Mesenchymal stem cell (in vitro differentiated cells and primary cell): Measurements from ENCODE around the gene DPP10.

Source experiments
- DNase-seq: peaks from one replicate; pipeline ENCODE4 v3.0.0-alpha.2; 2013
- H2AFZ ChIP-seq: one replicate; pipeline ENCODE4 v1.6.1; 2013; ENCODE audit warnings: low read depth, mild to moderate bottlenecking, control low read depth, inconsistent platforms, low read length, moderate library complexity
- H2AK5ac ChIP-seq: 2 replicates; pipeline ENCODE4 v1.6.1; 2013; ENCODE audit warnings: low read length, moderate library complexity, mild to moderate bottlenecking, inconsistent platforms; ENCODE audit not compliant: severe bottlenecking
- H2BK120ac ChIP-seq: one replicate; pipeline ENCODE4 v1.6.1; 2013; ENCODE audit warnings: low read depth, mild to moderate bottlenecking, inconsistent platforms, low read length, moderate library complexity
- H2BK12ac ChIP-seq, 2 experiments: one replicate each; pipeline ENCODE4 v1.6.1; 2013; ENCODE audit warnings: inconsistent platforms in 2 of 2, low read length in 2 of 2, mild to moderate bottlenecking in 2 of 2, moderate library complexity in 2 of 2, control low read depth in 1 of 2
- H2BK15ac ChIP-seq: one replicate; pipeline ENCODE4 v1.6.1; 2013; ENCODE audit warnings: mild to moderate bottlenecking, low read depth, inconsistent platforms; ENCODE audit not compliant: poor library complexity, severe bottlenecking
- H2BK5ac ChIP-seq: 2 replicates; pipeline ENCODE4 v1.6.1; 2013; ENCODE audit warnings: low read depth, mild to moderate bottlenecking, low read length, control low read depth, inconsistent platforms; ENCODE audit not compliant: poor library complexity, severe bottlenecking
- H3K14ac ChIP-seq, 2 experiments: one replicate each; pipeline ENCODE4 v1.6.1; 2013; ENCODE audit warnings: inconsistent platforms in 2 of 2, low read length in 2 of 2, control low read depth in 1 of 2, mild to moderate bottlenecking in 1 of 2, moderate library complexity in 1 of 2
- H3K18ac ChIP-seq, 2 experiments: one replicate each; pipeline ENCODE4 v1.6.1; 2013; ENCODE audit warnings: inconsistent platforms in 2 of 2, low read length in 2 of 2, control low read depth in 1 of 2, low read depth in 1 of 2, mild to moderate bottlenecking in 1 of 2
- H3K23ac ChIP-seq, 2 experiments: one replicate each; pipeline ENCODE4 v1.6.1; 2013; ENCODE audit warnings: inconsistent platforms in 2 of 2, low read length in 2 of 2, mild to moderate bottlenecking in 2 of 2, moderate library complexity in 2 of 2, control low read depth in 1 of 2
- H3K27ac ChIP-seq: 2 replicates; pipeline ENCODE4 v1.5.1; 2013; ENCODE audit warnings: mild to moderate bottlenecking, moderate library complexity, low read length, control low read depth, inconsistent platforms; ENCODE audit not compliant: poor library complexity, severe bottlenecking
- H3K27me3 ChIP-seq, 2 experiments: 2 replicates each; pipeline versions ENCODE4 v1.6.1 to v1.7.0; 2013; ENCODE audit warnings: low read length in 2 of 2, mild to moderate bottlenecking in 2 of 2, moderate library complexity in 2 of 2, control low read depth in 1 of 2, inconsistent platforms in 1 of 2; ENCODE audit not compliant: control insufficient read depth in 1 of 2, insufficient read depth in 1 of 2
- H3K36me3 ChIP-seq, 2 experiments: 2 replicates each; pipeline versions ENCODE4 v1.6.1 to v1.7.0; 2013; ENCODE audit warnings: low read length in 2 of 2, control low read depth in 1 of 2, inconsistent platforms in 1 of 2, low read depth in 1 of 2, mild to moderate bottlenecking in 1 of 2; ENCODE audit not compliant: insufficient read depth in 2 of 2, control insufficient read depth in 1 of 2
- H3K4ac ChIP-seq, 2 experiments: one replicate each; pipeline ENCODE4 v1.6.1; 2013; ENCODE audit warnings: inconsistent platforms in 2 of 2, low read length in 2 of 2, mild to moderate bottlenecking in 2 of 2, moderate library complexity in 2 of 2, control low read depth in 1 of 2, low read depth in 1 of 2
- H3K4me1 ChIP-seq: 2 replicates; pipeline ENCODE4 v1.6.1; 2013; ENCODE audit warnings: low read depth, low read length, control low read depth; ENCODE audit not compliant: control insufficient read depth, insufficient read depth
- H3K4me2 ChIP-seq: 2 replicates; pipeline ENCODE4 v1.6.1; 2013; ENCODE audit warnings: low read length, mild to moderate bottlenecking, inconsistent platforms; ENCODE audit not compliant: poor library complexity, severe bottlenecking
- H3K4me3 ChIP-seq, 2 experiments: 2 replicates each; pipeline versions ENCODE4 v1.5.1 to v1.7.0; 2013; ENCODE audit warnings: low read length in 2 of 2, mild to moderate bottlenecking in 2 of 2, control low read depth in 1 of 2, low read depth in 1 of 2; ENCODE audit not compliant: insufficient read depth in 1 of 2
- H3K79me1 ChIP-seq: replicated peaks from 2 replicates; pipeline ENCODE4 v1.6.1; 2013; ENCODE audit warnings: mild to moderate bottlenecking, control low read depth, low read length, inconsistent platforms; ENCODE audit not compliant: poor library complexity, severe bottlenecking
- H3K9ac ChIP-seq: 2 replicates; pipeline ENCODE4 v1.7.0; 2013; ENCODE audit warnings: mild to moderate bottlenecking, low read length, moderate library complexity
- H3K9me3 ChIP-seq: 2 replicates; pipeline ENCODE4 v1.7.0; 2013; ENCODE audit warnings: mild to moderate bottlenecking, low read length; ENCODE audit not compliant: control insufficient read depth
- H4K8ac ChIP-seq: one replicate; pipeline ENCODE4 v1.6.1; 2013; ENCODE audit warnings: inconsistent platforms, mild to moderate bottlenecking, low read length, moderate library complexity
- H4K91ac ChIP-seq: one replicate; pipeline ENCODE4 v1.6.1; 2013; ENCODE audit warnings: mild to moderate bottlenecking, low read length, inconsistent platforms
- WGBS: methylation state at CpG from one replicate; pipeline ENCODE4 v1.1.7; 2013; ENCODE audit warnings: mixed read lengths; 5-methylcytosine and 5-hydroxymethylcytosine counted together

DPP10 gene

GRCh38 chr2:114457956-114458355 lies 15.5 kb downstream of the DPP10 start:
- DNase-seq = no peak

GRCh38 chr2:114461116-114461515 lies 18.7 kb downstream of the DPP10 start:
- no peak overlapping the region for H2AFZ ChIP-seq
- WGBS = 81% methylated on average over 3 of the region's 3 CpGs
- no peak overlapping the region for H3K18ac ChIP-seq
- H3K14ac ChIP-seq = no peak overlapping the region
- H3K27ac ChIP-seq = no peak overlapping the region
- H3K79me1 ChIP-seq = no peaks in the 10 kb centered on the region
- H3K23ac ChIP-seq = no peak overlapping the region
- H4K91ac ChIP-seq = no peak overlapping the region
- no peak overlapping the region for H3K4me3 ChIP-seq
- no peak overlapping the region for H2BK5ac ChIP-seq
- no peak overlapping the region for H4K8ac ChIP-seq
- H2BK12ac ChIP-seq = no peak overlapping the region
- no peaks in the 10 kb centered on the region for H3K36me3 ChIP-seq
- DNase-seq = no peak
- no peak overlapping the region for H3K4ac ChIP-seq
- H3K27me3 ChIP-seq = no peaks in the 10 kb centered on the region
- H3K9me3 ChIP-seq = no peaks in the 10 kb centered on the region
- H3K4me1 ChIP-seq = no peaks in the 10 kb centered on the region
- no peak overlapping the region for H2AK5ac ChIP-seq
- H2BK120ac ChIP-seq = no peak overlapping the region
- no peak overlapping the region for H3K9ac ChIP-seq
- no peak overlapping the region for H2BK15ac ChIP-seq
- H3K4me2 ChIP-seq = no peak overlapping the region

More at GRCh38 chr2:114457956-114458355, 15.5 kb downstream of the DPP10 start:
- Histone ChIP-seq H3K4me1 (no peaks in the 10 kb centered on the region), H2BK15ac (no peak overlapping the region), H3K79me1 (no peaks in the 10 kb centered on the region), H3K9ac (no peak overlapping the region), H2AK5ac (no peak overlapping the region), H2BK12ac (no peak overlapping the region), H3K23ac (no peak overlapping the region), H3K4me2 (no peak overlapping the region), H2BK5ac (no peak overlapping the region), H3K4ac (no peak overlapping the region), H4K91ac (no peak overlapping the region), H3K27me3 (no peaks in the 10 kb centered on the region), H3K36me3 (no peaks in the 10 kb centered on the region), H3K4me3 (no peak overlapping the region), H4K8ac (no peak overlapping the region), H3K18ac (no peak overlapping the region), H2BK120ac (no peak overlapping the region), H2AFZ (no peak overlapping the region), H3K9me3 (no peaks in the 10 kb centered on the region), H3K14ac (no peak overlapping the region), H3K27ac (no peak overlapping the region)
- 72% methylated on average over 2 of the region's 2 CpGs for WGBS

- Histone ChIP-seq H3K4me1 (no peaks in the 10 kb centered on the region), H3K79me1 (no peaks in the 10 kb centered on the region), H2BK15ac (no peak overlapping the region), H2AK5ac (no peak overlapping the region), H3K4ac (no peak overlapping the region), H3K14ac (no peak overlapping the region), H3K27ac (no peak overlapping the region), H2AFZ (no peak overlapping the region), H3K4me2 (no peak overlapping the region), H3K9ac (no peak overlapping the region), H3K23ac (no peak overlapping the region), H2BK5ac (no peak overlapping the region), H3K4me3 (no peak overlapping the region), H4K8ac (no peak overlapping the region), H3K36me3 (no peaks in the 10 kb centered on the region), H3K27me3 (no peaks in the 10 kb centered on the region), H3K9me3 (no peaks in the 10 kb centered on the region), H3K18ac (no peak overlapping the region), H2BK12ac (no peak overlapping the region), H2BK120ac (no peak overlapping the region), H4K91ac (no peak overlapping the region)
- DNase-seq = no peak
- WGBS = 80% methylated on average over 10 of the region's 10 CpGs
Measured at GRCh38 chr2:114464961-114465706, 22.7 kb downstream of the DPP10 start.

DNA sequence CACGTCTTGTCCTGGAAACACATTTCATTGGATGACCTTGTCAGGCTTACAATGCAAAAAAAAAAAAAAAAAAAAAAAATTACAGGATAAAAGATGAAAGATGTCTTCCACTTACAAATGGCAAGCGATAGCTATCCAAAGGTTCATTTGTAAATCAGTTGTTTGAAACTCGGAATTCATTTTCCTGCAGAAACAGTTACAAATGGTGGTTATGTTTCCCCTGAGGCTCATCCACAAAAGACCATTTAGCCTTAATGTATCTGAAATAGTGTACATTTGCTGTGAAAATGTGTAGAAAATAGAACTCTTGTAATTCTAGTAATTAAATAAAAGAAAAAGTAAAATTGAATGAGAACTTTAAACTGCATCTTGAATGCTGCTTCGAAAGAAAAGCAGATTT lies 25.9 kb downstream of the DPP10 start:
- WGBS = 71% methylated on average over 3 of the region's 4 CpGs

More for the DNA sequence above, 25.9 kb downstream of the DPP10 start:
- no peak overlapping the region for H3K4me3 ChIP-seq
- H2BK5ac ChIP-seq = no peak overlapping the region
- no peak overlapping the region for H4K91ac ChIP-seq
- no peaks in the 10 kb centered on the region for H3K27me3 ChIP-seq
- no peak overlapping the region for H3K23ac ChIP-seq
- H2AK5ac ChIP-seq = no peak overlapping the region
- no peaks in the 10 kb centered on the region for H3K79me1 ChIP-seq
- DNase-seq = no peak
- H4K8ac ChIP-seq = no peak overlapping the region
- no peaks in the 10 kb centered on the region for H3K4me1 ChIP-seq
- no peak overlapping the region for H3K14ac ChIP-seq
- no peak overlapping the region for H2BK120ac ChIP-seq
- H3K4ac ChIP-seq = no peak overlapping the region
- no peak overlapping the region for H2BK12ac ChIP-seq
- H3K9ac ChIP-seq = no peak overlapping the region
- H3K4me2 ChIP-seq = no peak overlapping the region
- H3K27ac ChIP-seq = no peak overlapping the region
- no peaks in the 10 kb centered on the region for H3K36me3 ChIP-seq
- no peak overlapping the region for H2AFZ ChIP-seq
- no peaks in the 10 kb centered on the region for H3K9me3 ChIP-seq
- no peak overlapping the region for H3K18ac ChIP-seq
- no peak overlapping the region for H2BK15ac ChIP-seq
